ENCODE data around the gene SPACA9. TPM values are rescaled to one million over a fixed set of nuclear protein-coding genes. Genes with fewer than 3 reads are reported as not detected.

SPACA9 gene
- total RNA-seq, 1 donor from 2014 or later = 5.2 TPM

- no peak for DNase-seq (ENCODE audit: low read depth)
- TF ChIP-seq, protein P1, sequence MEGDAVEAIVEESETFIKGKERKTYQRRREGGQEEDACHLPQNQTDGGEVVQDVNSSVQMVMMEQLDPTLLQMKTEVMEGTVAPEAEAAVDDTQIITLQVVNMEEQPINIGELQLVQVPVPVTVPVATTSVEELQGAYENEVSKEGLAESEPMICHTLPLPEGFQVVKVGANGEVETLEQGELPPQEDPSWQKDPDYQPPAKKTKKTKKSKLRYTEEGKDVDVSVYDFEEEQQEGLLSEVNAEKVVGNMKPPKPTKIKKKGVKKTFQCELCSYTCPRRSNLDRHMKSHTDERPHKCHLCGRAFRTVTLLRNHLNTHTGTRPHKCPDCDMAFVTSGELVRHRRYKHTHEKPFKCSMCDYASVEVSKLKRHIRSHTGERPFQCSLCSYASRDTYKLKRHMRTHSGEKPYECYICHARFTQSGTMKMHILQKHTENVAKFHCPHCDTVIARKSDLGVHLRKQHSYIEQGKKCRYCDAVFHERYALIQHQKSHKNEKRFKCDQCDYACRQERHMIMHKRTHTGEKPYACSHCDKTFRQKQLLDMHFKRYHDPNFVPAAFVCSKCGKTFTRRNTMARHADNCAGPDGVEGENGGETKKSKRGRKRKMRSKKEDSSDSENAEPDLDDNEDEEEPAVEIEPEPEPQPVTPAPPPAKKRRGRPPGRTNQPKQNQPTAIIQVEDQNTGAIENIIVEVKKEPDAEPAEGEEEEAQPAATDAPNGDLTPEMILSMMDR (conservative IDR thresholded peaks at IDR 0.05; ENCODE audit: low read depth, low read length) = no peak
- H3K4me3 ChIP-seq (ENCODE audit: low read depth, low read length) = no peak overlapping the region
Observed at GRCh38 chr9:132854832-132855231, 23.9 kb upstream of the SPACA9 start.

- no peak overlapping the region for H3K4me3 ChIP-seq (ENCODE audit: low read depth, low read length)
Observed at GRCh38 chr9:132855904-132856303, 22.8 kb upstream of the SPACA9 start.

GRCh38 chr9:132857031-132857430 is 21.7 kb upstream of the SPACA9 start:
- H3K4me3 ChIP-seq (ENCODE audit: low read depth, low read length) = no peak overlapping the region
- TF ChIP-seq, protein P1 (conservative IDR thresholded peaks at IDR 0.05; ENCODE audit: low read depth, low read length) = no peak
- DNase-seq (ENCODE audit: low read depth) = no peak

More at GRCh38 chr9:132855904-132856303, 22.8 kb upstream of the SPACA9 start:
- DNase-seq (ENCODE audit: low read depth) = no peak
- TF ChIP-seq, protein P1 (conservative IDR thresholded peaks at IDR 0.05; ENCODE audit: low read depth, low read length) = no peak

GRCh38 chr9:132857616-132858342 is 20.9 kb upstream of the SPACA9 start:
- no peak for DNase-seq (ENCODE audit: low read depth)
- TF ChIP-seq, protein P1 (conservative IDR thresholded peaks at IDR 0.05; ENCODE audit: low read depth, low read length) = no peak
- H3K4me3 ChIP-seq (ENCODE audit: low read depth, low read length) = no peak overlapping the region

DNA sequence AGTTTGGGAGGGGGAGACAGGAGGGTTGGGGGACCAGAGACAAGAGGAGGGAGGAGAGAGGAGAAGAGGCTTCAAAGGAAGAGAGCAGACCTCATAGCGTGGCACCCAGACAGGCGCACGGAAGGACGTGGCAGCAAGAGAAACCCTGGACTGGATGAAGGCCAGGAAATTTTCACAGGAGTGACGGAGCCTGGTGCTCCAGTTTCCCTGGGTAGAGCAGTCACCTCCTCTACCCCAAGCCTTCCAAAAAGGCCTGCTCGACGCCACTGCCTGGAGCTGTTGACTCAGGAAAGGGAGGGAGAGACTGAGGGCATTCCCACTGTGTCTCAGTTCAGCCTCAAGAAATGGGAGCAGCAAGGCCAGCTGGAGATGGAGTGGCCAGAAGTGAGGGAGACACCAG is 19.9 kb upstream of the SPACA9 start:
- no peak overlapping the region for H3K4me3 ChIP-seq (ENCODE audit: low read depth, low read length)
- TF ChIP-seq, protein P1 (conservative IDR thresholded peaks at IDR 0.05; ENCODE audit: low read depth, low read length) = no peak
- DNase-seq (ENCODE audit: low read depth) = no peak

GRCh38 chr9:132861666-132862065 is 17.0 kb upstream of the SPACA9 start:
- TF ChIP-seq, protein P1 (conservative IDR thresholded peaks at IDR 0.05; ENCODE audit: low read depth, low read length) = no peak
- no peak for DNase-seq (ENCODE audit: low read depth)
- H3K4me3 ChIP-seq (ENCODE audit: low read depth, low read length) = no peak overlapping the region

GRCh38 chr9:132862533-132862932 is 16.2 kb upstream of the SPACA9 start:
- DNase-seq (ENCODE audit: low read depth) = no peak
- TF ChIP-seq, protein P1 (conservative IDR thresholded peaks at IDR 0.05; ENCODE audit: low read depth, low read length) = no peak
- H3K4me3 ChIP-seq (ENCODE audit: low read depth, low read length) = no peak overlapping the region

Measured in epithelial cell of proximal tubule (primary cell).